B cell (primary cell): ENCODE results near the gene EPS8L3.

ENCODE experiments used
- EZH2 ChIP-seq: IDR thresholded peaks from 2 replicates; pipeline ENCODE4 v1.6.1; 2012; ENCODE audit warnings: borderline replicate concordance, low read depth, mild to moderate bottlenecking, moderate library complexity, low read length; ENCODE audit not compliant: insufficient read depth, poor library complexity, severe bottlenecking
- TF ChIP-seq, protein P1 (sequence below): fragments of 200-600 bp; IDR thresholded peaks from one replicate; pipeline ENCODE4 v1.8.0; 2022; ENCODE audit warnings: antibody characterized with exemption, mild to moderate bottlenecking

DNA sequence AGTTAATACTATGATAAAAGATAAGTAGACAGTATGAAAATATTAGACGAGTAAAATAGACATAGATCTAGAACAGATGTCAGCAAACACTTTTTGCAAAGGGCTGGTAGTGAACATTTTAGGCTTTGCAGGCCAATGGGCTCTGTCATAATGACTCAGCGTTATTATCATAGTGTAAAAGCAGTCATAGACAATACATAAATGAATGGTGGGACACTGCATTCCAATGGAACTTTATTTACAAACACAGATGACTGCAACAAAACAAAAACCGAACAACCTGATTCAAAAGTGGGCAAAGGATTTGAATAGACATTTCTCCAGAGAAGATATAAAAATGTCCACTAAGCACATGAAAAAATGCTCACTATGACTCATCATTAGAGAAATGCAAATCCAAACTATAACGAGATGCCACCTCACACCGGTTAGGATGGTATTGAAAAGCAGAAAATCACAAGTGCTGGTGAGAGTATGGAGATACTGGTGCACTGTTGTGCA, 44.3 kb downstream of the EPS8L3 start:
- TF ChIP-seq, protein P1, sequence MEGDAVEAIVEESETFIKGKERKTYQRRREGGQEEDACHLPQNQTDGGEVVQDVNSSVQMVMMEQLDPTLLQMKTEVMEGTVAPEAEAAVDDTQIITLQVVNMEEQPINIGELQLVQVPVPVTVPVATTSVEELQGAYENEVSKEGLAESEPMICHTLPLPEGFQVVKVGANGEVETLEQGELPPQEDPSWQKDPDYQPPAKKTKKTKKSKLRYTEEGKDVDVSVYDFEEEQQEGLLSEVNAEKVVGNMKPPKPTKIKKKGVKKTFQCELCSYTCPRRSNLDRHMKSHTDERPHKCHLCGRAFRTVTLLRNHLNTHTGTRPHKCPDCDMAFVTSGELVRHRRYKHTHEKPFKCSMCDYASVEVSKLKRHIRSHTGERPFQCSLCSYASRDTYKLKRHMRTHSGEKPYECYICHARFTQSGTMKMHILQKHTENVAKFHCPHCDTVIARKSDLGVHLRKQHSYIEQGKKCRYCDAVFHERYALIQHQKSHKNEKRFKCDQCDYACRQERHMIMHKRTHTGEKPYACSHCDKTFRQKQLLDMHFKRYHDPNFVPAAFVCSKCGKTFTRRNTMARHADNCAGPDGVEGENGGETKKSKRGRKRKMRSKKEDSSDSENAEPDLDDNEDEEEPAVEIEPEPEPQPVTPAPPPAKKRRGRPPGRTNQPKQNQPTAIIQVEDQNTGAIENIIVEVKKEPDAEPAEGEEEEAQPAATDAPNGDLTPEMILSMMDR: no peak
- no peak for TF ChIP-seq EZH2
